ENCODE measurements around the gene PNPT1. TPM values are rescaled to one million over a fixed set of nuclear protein-coding genes. Genes with fewer than 3 reads are reported as not detected.

PNPT1 gene
- total RNA-seq (2011; cell fraction: chromatin; rRNA removed; ENCODE audit: low replicate concordance): 54.3 and 97.9 TPM in 2 replicates
- 41.7 and 74.2 TPM in 2 replicates for total RNA-seq (2011; cell fraction: nucleolus; rRNA removed)
- 40.1 and 43.2 TPM in 2 replicates for total RNA-seq (2011; cell fraction: nucleoplasm; rRNA removed)
- 43.6 and 46.5 TPM in 2 replicates for total RNA-seq (2014; rRNA removed)
- 74.1 and 81.1 TPM in 2 replicates for total RNA-seq (2014; rRNA removed; fragmentation: Illumina TruSeq; extraction: Trizol)
- 70.5 and 77.4 TPM in 2 replicates for total RNA-seq (2015; rRNA removed; fragmentation: Illumina TruSeq; extraction: Trizol)
- total RNA-seq (2021): 74.2 and 76.5 TPM in 2 replicates
- polyA plus RNA-seq (2011; rRNA removed): 45.4 and 55.8 TPM in 2 replicates
- 14.3 and 19.2 TPM in 2 replicates for polyA plus RNA-seq (2011; cell fraction: cytosol; rRNA removed)
- polyA plus RNA-seq (2011; cell fraction: nucleus; rRNA removed): 36.7 and 49.3 TPM in 2 replicates
- 18.8 and 30.7 TPM in 2 replicates for polyA plus RNA-seq (2012)
- polyA plus RNA-seq (2014; fragmentation: Illumina TruSeq; extraction: Trizol): 62.7 and 63.8 TPM in 2 replicates
- polyA plus RNA-seq (2014; fragmentation: Nextera tagmentation; extraction: Ambion mirVana): 100 to 1,000 TPM in 1 of 2 experiments, 10 to 100 TPM in 1; 62.6 to 104 TPM
- polyA plus RNA-seq (2014; rRNA removed): 53.1 and 58.3 TPM in 2 replicates
- polyA minus RNA-seq (2011; rRNA and poly(A)+ RNA removed): 32.1 and 34.3 TPM in 2 replicates
- polyA minus RNA-seq (2011; cell fraction: cytosol; rRNA and poly(A)+ RNA removed): 37.6 and 88.1 TPM in 2 replicates
- polyA minus RNA-seq (2011; cell fraction: nucleus; rRNA and poly(A)+ RNA removed): 18.7 and 40.9 TPM in 2 replicates
- percentile 88 among the genes with signal in this experiment for Bru-seq, nascent RNA
- BruChase-seq, experiment 1, labeled RNA remaining after a 2-hour chase: percentile 91 among the genes with signal in this experiment
- BruChase-seq, experiment 2, labeled RNA remaining after a 6-hour chase: percentile 90 among the genes with signal in this experiment
- long read RNA-seq, experiment 1, full-length matches to known transcripts: 526 of 704 reads
- long read RNA-seq, experiment 1, partial matches to known transcripts: 25 of 704 reads
- long read RNA-seq, experiment 1, other reads (novel, unspliced or antisense): 153 of 704 reads
- long read RNA-seq, experiment 2, full-length matches to known transcripts: 1 of 54 reads
- long read RNA-seq, experiment 2, partial matches to known transcripts: 15 of 54 reads
- long read RNA-seq, experiment 2, other reads (novel, unspliced or antisense): 38 of 54 reads
- long read RNA-seq, experiment 3, full-length matches to known transcripts: 73 of 132 reads
- long read RNA-seq, experiment 3, partial matches to known transcripts: 16 of 132 reads
- long read RNA-seq, experiment 3, other reads (novel, unspliced or antisense): 43 of 132 reads

GRCh38 chr2:55693181-55694125, at the start of gene PNPT1:
Gene PNPT1, minus strand, starts transcription at chr2:55693844. Its CDS starts 21 bp downstream, at chr2:55693823.
- DNase-seq (ENCODE audit: extremely low read depth in 1 of 4, low spot score in 3 of 4) (peak; percentile 97 to 98 (median 98)), ATAC-seq (peak; percentile 100), FAIRE-seq (peak; percentile 99)
- intact Hi-C loops (cut with micrococcal nuclease) (no loop called here), in situ Hi-C loops (cut with MboI) (no loop called here)
- WGBS (ENCODE audit: insufficient coverage, low coverage, missing lambda C conversion rate): under 1% methylated on average over 56 of the region's 56 CpGs
- peak within 1 kb of the TSS; percentile 82 for H2AFZ ChIP-seq (ENCODE audit: low read depth, low read length)
- peaks cover 4 to 6% of the 10 kb centered on the region in 2 experiments; a peak in 3 of 5 replicates for H3K4me1 ChIP-seq (replicated peaks in 1 of 2; ENCODE audit: control insufficient read depth in 2 of 2, insufficient read depth in 2 of 2, low read length in 2 of 2)
- no peaks in the 10 kb centered on the region for H3K9me1 ChIP-seq (ENCODE audit: control insufficient read depth, insufficient read depth, low read length)
- BruUV-seq (replicated peaks): TSS peak; percentile 62
- ChIA-PET POLR2A (interaction anchor here (1.0 kb wide), 1 partner anchor 8 kb away, joined by 3 read pairs; no protein-coding TSS in a partner anchor), CTCF (ENCODE audit: low intra/inter-chr PET ratio) (no interaction called here)
- H3K36me3 ChIP-seq (ENCODE audit: control insufficient read depth, insufficient read depth, low read length): peaks cover 35% of the 10 kb centered on the region
- H3K9me3 ChIP-seq (replicated peaks; ENCODE audit: control insufficient read depth, insufficient read depth, low read depth, low read length): no peaks in the 10 kb centered on the region
- peak within 1 kb of the TSS; percentile 95 for H3K4me2 ChIP-seq (ENCODE audit: insufficient read depth, low read length)
- no peaks in the 10 kb centered on the region for H3K27me3 ChIP-seq (ENCODE audit: control insufficient read depth in 2 of 2, insufficient read depth in 2 of 2, low read length in 2 of 2)
- peak within 1 kb of the TSS; percentile 91 for H3K27ac ChIP-seq (ENCODE audit: extremely low read depth, low read depth, low read length)
- H3K4me3 ChIP-seq: peak within 1 kb of the TSS; percentile 64
- H3K79me2 ChIP-seq (ENCODE audit: control insufficient read depth, insufficient read depth, low read length): peaks cover 55% of the 10 kb centered on the region
- H3K9ac ChIP-seq (ENCODE audit: insufficient read depth in 1 of 2, low read depth in 2 of 2, low read length in 2 of 2): peak within 1 kb of the TSS; percentile 87 to 95
- H4K20me1 ChIP-seq (replicated peaks; ENCODE audit: control insufficient read depth, insufficient read depth, low read length): no peaks in the 10 kb centered on the region; the same call in 1 of the 2 replicates
- TF ChIP-seq RBM14 (IDR thresholded peaks at IDR 0.05; ENCODE audit: borderline replicate concordance, insufficient read depth, low read depth, low read length): no peak
- TF ChIP-seq, protein P1, sequence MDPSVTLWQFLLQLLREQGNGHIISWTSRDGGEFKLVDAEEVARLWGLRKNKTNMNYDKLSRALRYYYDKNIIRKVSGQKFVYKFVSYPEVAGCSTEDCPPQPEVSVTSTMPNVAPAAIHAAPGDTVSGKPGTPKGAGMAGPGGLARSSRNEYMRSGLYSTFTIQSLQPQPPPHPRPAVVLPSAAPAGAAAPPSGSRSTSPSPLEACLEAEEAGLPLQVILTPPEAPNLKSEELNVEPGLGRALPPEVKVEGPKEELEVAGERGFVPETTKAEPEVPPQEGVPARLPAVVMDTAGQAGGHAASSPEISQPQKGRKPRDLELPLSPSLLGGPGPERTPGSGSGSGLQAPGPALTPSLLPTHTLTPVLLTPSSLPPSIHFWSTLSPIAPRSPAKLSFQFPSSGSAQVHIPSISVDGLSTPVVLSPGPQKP (CRISPR knock-in tag; IDR thresholded peaks at IDR 0.05): no peak
- TF ChIP-seq TAF7 (tag; IDR thresholded peaks at IDR 0.05): peak; percentile 70
- peak; percentile 98 for TF ChIP-seq SAP30 (IDR thresholded peaks at IDR 0.05; ENCODE audit: borderline replicate concordance, insufficient read depth, low read depth, low read length, poor library complexity, severe bottlenecking)
- TF ChIP-seq CBFA2T2 (conservative IDR thresholded peaks at IDR 0.05): no peak
- 0 out of 2 replicates have a peak, but pooled peaks have one; percentile 25 for TF ChIP-seq CHD2 (IDR thresholded peaks at IDR 0.05; ENCODE audit: low read depth, low read length)
- no peak for TF ChIP-seq ZNF444 (CRISPR knock-in tag; IDR thresholded peaks at IDR 0.05)
- TF ChIP-seq JUNB (CRISPR knock-in tag; conservative IDR thresholded peaks at IDR 0.05): no peak
- TF ChIP-seq ELF2 (CRISPR knock-in tag; IDR thresholded peaks at IDR 0.05): no peak
- no peak for TF ChIP-seq E2F3 (CRISPR knock-in tag; IDR thresholded peaks at IDR 0.05)
- no peak for TF ChIP-seq ZNF239 (CRISPR knock-in tag; IDR thresholded peaks at IDR 0.05)
- no peak for TF ChIP-seq HIVEP1 (CRISPR knock-in tag; IDR thresholded peaks at IDR 0.05)
- TF ChIP-seq, protein P2, sequence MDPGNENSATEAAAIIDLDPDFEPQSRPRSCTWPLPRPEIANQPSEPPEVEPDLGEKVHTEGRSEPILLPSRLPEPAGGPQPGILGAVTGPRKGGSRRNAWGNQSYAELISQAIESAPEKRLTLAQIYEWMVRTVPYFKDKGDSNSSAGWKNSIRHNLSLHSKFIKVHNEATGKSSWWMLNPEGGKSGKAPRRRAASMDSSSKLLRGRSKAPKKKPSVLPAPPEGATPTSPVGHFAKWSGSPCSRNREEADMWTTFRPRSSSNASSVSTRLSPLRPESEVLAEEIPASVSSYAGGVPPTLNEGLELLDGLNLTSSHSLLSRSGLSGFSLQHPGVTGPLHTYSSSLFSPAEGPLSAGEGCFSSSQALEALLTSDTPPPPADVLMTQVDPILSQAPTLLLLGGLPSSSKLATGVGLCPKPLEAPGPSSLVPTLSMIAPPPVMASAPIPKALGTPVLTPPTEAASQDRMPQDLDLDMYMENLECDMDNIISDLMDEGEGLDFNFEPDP (CRISPR knock-in tag; IDR thresholded peaks at IDR 0.05): no peak
- TF ChIP-seq ERF (CRISPR knock-in tag; IDR thresholded peaks at IDR 0.05): no peak

All from K562 (cell line).